OCI-LY1 (cell line): Measurements from ENCODE around the gene LYL1.

Experiments
- EZH2 ChIP-seq: fragments of 200-600 bp; sonication (generic), shearing (Covaris generic); IDR thresholded peaks from 2 replicates; pipeline ENCODE4 v1.8.0; 2017; ENCODE audit warnings: borderline replicate concordance, mixed run types, mild to moderate bottlenecking, antibody characterized with exemption, low read length, moderate library complexity, mixed read lengths
- TF ChIP-seq, protein P1 (sequence below): fragments of 200-600 bp; sonication (generic), shearing (Covaris generic); IDR thresholded peaks from 2 replicates; pipeline ENCODE4 v1.5.1; 2017; ENCODE audit warnings: mild to moderate bottlenecking, antibody characterized with exemption, low read length, moderate library complexity, mixed read lengths

DNA sequence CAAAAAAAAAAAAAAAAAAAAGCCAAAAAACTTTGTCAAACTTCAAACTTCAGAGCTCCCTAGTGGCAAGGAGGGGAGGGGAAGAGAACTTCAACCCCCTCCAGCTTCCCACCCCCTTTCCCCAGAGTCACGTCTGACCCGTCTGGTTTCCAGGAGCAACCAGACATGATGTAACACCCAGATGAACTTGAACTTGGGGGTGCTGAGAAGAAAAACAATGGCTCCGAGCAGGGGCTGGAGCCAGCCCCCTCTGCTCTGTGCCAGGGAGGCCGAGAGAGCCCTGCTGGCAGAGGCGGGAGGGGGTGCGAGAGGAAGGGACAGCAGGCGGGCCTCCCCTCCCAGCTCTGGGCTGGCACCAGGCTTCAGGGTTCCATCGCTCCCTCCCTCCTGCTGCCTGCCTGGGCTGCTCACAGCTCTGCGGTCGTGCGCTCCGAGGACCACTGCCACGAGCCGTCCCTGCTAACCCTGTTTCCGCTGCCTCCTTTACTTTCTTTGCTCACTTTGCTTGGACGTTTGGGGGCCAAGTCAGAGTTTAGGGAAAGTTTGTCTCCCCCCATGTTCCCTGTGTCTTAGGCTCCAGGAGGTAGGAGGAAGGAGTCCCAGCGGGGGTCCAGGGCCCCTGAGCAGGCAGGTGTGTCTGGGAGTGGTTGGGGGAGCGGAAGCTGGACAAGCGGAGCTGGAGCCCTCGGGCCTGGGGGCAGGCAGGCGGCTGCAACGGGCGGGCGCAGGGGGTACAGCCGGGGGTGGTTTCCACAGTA lies 11.1 kb downstream of the LYL1 start:
- TF ChIP-seq, protein P1, sequence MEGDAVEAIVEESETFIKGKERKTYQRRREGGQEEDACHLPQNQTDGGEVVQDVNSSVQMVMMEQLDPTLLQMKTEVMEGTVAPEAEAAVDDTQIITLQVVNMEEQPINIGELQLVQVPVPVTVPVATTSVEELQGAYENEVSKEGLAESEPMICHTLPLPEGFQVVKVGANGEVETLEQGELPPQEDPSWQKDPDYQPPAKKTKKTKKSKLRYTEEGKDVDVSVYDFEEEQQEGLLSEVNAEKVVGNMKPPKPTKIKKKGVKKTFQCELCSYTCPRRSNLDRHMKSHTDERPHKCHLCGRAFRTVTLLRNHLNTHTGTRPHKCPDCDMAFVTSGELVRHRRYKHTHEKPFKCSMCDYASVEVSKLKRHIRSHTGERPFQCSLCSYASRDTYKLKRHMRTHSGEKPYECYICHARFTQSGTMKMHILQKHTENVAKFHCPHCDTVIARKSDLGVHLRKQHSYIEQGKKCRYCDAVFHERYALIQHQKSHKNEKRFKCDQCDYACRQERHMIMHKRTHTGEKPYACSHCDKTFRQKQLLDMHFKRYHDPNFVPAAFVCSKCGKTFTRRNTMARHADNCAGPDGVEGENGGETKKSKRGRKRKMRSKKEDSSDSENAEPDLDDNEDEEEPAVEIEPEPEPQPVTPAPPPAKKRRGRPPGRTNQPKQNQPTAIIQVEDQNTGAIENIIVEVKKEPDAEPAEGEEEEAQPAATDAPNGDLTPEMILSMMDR, result no peak
- no peak for TF ChIP-seq EZH2
